GM19463 (cell line): ENCODE data around the gene PPP1R27.

ENCODE experiments used
- ATAC-seq: cut with Tn5 transposase; IDR thresholded peaks from one replicate; pipeline ENCODE4 v1.9.1; 2021; ENCODE audit warnings: mild to moderate bottlenecking, moderate library complexity; ENCODE audit not compliant: unreplicated experiment

The PPP1R27 gene

DNA sequence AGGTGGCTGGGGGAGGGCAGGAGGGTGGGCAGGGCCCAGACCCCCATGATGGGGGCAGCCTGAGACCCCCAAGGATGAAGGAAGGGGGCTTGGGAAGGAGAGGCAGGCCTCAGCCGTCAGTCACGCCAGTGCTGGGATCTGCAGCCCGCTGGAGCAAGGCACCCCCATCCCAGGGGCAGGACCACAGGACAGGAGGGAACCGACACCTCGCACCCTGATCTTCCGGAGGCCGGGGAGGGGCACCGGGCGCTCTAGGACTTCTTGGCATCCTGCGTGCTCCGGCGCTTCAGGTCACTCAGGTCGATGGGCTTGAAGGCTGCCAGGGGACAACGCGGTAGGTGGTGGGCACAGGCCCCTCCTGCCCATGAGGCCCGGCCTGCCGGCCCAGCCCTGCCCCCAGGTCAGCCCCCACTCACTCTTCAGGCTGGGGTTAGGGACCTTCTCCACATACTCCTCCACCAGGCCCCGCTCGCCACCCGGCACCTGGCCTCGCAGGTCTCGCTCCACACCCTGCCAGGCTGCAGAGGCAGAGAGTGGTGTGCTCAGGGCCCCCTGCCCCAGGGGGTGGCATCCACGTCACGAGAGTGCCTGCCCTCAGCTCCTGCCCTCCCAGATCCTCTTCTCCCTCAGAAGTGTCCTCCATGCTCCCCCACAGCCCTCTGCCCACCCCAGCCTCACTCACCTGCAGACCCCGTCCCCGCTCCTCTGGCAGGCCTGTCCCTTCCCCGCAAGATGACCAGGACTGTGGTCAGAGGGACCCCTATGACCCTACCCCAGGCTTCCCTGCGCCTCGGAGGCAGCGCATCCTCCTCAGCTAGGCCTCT is 11.6 kb downstream of the PPP1R27 start:
- no peak for ATAC-seq

DNA sequence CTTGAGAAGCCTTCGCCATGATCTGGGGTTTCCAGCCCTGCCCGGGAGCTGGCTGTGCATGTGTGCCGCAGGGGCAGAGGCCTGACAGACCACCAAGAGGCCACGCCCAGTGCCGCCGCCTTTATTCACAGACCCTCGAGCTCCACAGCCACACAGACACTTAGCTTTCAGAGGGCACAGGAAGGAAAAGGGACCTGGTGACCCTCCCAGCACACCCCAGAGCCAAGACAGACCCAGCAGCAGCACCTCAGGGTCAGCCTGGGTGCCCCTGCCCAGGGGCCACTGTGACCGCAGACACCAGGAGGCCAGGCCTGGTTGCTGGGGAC is 12.6 kb downstream of the PPP1R27 start:
- ATAC-seq: no peak

DNA sequence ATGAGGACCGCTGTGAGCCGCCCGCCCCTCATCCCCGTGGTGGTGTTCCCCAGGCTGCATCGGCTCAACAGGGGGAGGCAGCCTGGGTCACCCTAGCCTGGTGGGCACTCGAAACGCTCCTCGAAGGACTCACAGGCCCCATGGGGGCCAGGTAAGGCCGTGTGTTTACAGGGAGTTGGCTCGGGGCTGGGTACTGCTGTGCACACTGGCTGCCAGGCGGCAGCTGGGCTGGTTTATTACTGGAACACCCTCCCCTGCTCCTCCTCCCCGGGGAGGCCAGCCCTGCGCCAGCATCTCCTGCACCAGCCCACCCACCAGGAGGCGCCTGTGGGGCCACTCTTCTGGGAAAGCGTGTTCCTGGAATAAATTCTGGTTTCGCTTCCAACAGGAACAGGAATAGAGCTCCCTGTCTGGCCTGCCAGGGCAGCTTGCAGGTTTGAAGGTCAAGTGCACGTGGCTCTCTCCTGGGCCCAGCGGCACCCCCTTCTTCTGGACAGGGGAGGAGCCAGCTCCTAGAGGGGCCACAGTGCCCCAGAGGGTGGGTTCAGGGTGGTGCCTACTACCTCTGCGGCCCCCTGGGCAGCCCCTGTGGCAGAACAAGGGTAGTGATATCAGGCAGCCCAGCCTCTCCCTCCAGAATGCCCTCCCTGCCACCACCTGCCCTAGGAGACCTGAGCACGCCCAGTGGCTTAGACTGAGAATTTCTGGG is 13.1 kb downstream of the PPP1R27 start:
- ATAC-seq: no peak

DNA sequence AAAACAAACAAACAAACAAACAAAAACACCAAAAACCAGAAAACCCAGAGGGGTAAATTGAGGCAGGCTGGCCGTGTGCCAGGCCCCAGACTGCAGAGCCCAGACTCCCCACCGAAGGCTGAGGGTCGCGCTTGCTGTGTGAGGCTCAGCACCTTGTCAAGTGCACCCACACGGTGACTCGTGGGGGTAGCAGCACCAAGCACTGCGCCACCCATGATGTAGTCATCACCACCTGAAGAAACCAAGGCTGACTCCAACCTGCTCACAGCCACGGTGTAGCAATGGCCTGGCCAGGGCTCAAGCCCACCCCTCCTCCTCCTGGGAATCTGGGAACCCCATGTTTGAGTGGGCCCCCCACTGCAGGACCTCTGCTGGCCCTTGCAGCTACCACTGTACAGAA is 13.7 kb downstream of the PPP1R27 start:
- ATAC-seq: no peak

DNA sequence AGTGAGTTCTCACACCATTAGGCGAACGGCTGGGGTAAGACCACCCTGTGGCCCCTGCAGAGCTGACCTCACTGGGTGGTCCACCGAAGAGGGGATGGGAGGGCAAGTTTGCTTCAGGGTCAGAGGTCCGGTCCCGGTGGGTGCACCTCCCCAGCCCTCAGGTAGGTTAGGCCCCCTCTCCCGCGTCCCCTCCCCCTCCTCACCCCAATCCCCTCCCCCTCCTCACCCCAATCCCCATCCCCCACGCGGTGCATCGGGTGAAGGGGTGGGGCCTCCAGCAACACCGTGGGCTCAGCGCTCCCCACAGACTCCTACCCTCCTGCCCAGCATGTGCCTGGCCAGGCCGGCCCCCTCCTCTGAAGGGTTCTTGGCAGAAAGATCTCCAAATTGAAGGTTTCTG is 15.1 kb downstream of the PPP1R27 start:
- ATAC-seq: no peak

DNA sequence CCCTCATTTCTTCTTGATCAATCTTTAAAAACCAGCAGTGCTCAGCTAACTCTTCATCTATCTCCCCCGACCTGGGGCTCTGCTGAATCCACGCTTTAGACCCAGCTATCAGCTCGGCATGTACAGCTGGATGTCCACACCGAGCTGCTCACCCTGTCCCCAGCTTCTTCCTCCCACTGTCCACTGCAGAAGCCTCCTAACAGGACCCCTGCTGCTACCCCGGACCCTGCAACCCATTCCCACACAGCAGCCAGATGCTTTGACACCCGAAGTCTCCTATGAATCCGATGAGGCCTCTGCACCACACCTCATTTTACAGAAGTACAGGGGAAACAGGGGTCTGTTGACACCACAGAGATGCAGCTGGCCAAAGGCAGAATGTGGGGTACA is 17.1 kb downstream of the PPP1R27 start:
- ATAC-seq: no peak

DNA sequence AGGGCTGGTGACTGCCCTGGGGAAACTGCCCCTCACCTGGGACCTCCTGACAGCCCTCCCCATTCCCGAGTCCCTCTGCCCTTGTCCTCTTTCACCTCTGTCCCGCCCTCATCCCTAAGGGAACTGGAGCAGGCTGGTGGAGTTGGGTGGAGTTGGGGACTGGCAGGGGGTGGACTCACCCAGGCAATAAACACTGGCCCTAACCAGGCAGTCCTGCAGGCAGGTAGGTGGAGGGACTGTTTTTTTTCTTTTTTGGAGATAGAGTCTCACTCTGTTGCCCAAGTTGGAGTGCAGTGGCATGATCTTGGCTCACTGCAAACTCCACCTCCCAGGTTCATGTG is 19.2 kb downstream of the PPP1R27 start:
- no peak for ATAC-seq

DNA sequence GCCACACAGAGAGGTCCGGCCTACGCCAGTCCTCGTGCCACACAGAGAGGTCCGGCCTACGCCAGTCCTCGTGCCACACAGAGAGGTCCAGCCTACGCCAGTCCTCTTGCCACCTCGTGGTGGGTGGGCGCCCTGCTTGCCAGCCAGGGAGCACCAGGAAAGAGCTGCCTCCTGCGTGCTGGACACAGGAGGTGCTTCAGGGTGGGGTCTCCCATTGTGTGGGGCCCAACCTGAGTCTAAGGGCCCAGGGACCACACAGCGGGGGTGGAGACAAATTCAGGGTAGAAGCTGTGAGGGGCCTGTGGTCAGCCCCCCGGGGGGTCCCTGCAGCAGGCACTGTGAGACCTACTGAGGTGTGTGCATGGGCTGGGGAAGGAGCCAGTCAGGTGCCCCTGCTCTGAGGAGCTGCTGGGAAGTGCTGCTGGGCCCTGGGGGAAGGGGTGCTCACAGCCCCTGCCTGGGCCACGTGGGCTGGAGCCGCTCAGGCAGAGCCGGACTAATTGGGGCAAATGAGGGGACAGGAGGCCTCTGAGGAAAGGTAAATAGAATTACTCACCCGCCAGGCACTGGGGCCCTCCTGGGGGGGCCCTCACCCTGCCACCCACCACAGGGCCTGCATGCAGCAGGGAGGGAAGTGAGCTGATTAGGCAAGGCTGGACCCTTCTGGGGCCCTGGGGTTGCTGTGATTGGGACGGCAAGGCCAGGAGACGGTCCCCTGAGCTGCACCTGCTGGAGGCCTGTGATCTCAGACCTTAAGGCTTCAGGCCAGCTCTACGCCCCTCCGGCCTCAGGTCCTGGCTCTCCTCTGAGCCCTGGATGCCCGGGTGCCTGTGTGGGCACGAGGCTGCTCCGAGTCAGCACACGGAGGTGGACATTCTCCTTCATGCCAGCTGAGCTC is 19.9 kb downstream of the PPP1R27 start:
- no peak for ATAC-seq

DNA sequence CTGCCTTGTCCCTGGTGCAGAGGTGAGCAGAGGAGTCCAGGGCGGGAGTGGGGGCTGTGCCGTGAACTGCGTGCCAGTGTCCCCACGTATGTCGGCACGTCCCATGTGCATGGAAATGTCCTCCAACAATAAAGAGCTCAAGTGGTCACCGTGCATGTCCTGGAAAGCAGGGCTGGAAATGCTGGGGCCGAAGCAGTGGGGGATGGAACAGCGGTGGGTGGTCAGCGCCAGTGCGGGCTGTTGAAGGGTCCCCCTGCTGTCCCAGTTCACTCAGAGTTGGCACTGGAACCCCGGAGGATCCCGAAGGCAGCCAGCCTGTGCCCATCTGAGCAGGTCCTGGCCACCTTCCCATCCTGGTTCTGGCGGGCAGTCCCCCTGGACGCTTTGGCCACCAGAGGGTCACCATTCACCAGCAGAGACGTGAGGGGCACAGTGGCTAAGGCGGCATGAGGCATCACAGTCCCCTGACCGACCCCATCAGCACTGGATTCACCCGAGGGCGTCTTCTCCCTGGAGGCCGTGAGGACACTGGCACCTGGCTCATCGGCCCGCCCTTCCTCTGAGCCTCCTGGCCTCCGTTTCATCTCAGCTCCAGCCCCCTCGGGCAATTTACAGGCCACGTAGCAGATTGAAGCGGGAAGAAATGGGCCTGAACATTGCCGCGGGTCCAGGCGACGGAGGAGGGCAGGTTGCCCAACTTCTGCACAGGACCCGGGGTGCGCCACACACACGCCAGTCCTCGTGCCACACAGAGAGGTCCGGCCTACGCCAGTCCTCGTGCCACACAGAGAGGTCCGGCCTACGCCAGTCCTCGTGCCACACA is 20.8 kb downstream of the PPP1R27 start:
- no peak for ATAC-seq

DNA sequence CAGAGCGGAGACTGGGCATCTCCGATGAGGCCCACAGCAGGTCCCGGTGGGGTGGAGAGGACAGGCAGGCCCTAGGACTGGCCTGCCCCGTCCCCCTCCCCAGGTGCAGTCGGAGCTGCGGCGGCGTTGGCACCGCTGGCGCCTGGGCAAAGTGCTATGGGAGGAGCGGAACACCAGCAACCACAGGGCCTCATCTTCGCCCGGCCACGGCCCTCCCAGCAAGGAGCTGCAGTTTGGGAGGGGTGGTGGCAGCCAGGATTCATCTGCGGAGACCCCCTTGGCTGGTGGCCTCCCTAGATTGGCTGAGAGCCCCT is 21.5 kb downstream of the PPP1R27 start:
- ATAC-seq: no peak

DNA sequence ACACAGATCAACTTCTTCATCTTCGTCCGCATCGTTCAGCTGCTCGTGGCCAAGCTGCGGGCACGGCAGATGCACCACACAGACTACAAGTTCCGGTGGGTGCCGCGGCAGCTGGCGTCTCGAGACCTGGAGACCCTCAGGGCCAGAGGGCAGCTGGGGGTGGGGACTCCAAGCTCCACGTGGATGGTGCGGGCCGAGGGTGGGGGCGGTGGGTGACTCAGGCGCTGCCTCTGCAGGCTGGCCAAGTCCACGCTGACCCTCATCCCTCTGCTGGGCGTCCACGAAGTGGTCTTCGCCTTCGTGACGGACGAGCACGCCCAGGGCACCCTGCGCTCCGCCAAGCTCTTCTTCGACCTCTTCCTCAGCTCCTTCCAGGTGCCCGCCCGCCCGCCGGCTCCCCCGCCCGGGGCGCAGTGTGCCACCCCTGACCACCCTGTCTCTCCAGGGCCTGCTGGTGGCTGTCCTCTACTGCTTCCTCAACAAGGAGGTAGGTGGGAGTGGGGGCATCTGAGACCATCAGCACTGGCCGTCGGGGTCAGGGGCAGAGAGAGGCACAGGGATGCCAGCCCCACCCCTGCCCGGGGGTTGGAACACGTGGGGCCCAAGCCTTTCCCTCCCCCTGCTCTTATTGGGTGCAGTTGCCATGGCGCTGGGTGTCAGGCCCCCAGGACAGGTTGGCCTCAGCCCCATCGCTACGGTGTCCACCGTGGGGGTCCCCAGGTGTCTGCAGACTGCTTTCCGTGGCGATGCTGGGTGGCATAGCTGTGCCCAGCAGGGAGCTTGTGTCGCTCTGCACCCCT is 22.1 kb downstream of the PPP1R27 start:
- ATAC-seq: no peak

DNA sequence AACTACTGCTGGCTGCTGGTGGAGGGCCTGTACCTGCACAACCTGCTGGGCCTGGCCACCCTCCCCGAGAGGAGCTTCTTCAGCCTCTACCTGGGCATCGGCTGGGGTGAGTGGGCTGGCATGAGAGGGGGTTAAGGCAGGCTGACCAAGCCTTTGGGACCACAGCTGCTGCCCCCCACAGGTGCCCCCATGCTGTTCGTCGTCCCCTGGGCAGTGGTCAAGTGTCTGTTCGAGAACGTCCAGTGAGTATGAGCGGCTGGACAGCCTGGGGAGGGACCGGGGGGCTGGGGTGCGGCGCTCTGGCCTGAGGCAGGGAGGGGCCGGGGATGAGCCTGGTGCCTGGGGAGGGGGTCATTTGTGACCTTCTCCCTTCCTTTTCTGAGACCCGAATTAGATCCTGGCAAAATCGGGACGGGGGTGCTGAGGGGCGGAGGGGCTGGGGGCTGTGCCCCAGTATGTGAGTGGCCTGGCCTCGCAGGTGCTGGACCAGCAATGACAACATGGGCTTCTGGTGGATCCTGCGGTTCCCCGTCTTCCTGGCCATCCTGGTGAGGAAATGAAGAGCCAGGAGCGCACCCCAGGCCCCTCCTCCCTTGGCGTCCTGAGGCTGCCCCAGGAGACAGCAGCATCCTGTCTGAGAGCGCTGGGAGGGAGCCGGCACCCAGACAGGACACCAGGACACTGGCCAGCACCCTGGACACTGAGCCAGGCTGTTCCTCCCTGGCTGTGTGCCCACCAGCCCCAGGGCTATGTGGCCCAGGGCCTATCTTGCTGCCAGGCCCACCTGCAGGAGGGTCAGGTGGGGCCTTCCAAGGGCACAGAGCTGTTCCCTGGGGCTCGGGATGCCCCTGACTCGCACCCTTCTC is 22.9 kb downstream of the PPP1R27 start:
- ATAC-seq: no peak

DNA sequence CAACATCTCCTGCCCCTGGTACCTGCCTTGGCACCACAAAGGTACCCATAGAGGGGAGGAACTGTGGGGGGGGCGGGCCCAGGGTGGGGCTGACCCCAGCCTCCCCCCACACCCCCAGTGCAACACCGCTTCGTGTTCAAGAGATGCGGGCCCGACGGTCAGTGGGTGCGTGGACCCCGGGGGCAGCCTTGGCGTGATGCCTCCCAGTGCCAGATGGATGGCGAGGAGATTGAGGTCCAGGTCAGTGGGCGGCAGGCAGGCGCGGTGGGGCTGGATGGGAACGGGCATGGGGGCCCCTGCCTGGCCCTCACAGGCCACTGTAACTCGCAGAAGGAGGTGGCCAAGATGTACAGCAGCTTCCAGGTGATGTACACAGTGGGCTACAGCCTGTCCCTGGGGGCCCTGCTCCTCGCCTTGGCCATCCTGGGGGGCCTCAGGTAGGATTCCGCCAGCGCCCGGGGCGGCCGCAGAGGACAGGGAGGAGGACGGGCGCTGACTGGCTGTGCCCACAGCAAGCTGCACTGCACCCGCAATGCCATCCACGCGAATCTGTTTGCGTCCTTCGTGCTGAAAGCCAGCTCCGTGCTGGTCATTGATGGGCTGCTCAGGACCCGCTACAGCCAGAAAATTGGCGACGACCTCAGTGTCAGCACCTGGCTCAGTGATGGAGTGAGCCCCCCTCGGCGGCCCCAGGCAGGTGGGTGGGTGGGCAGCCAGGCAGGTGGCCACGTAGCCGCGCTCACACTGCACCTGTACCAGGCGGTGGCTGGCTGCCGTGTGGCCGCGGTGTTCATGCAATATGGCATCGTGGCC is 23.8 kb downstream of the PPP1R27 start:
- no peak for ATAC-seq

DNA sequence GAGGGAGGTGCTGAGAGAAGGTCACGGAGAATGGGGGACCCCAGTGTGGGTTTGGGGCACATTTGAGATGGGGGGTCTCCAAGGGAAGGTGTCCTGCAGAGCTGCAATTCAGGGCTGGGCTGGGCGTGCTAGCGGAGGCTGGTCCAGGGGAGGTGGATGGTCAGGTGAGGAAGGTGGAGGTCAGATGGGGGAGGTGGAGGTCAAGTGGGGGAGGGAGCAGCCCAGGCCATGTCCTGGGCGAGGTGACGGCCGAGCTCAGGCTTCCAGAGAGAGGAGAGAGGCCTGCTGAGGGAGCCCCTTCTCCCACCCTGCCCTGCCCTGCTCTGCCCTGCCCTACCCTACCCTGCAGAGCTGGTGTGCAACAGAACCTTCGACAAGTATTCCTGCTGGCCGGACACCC is 24.4 kb downstream of the PPP1R27 start:
- no peak for ATAC-seq

DNA sequence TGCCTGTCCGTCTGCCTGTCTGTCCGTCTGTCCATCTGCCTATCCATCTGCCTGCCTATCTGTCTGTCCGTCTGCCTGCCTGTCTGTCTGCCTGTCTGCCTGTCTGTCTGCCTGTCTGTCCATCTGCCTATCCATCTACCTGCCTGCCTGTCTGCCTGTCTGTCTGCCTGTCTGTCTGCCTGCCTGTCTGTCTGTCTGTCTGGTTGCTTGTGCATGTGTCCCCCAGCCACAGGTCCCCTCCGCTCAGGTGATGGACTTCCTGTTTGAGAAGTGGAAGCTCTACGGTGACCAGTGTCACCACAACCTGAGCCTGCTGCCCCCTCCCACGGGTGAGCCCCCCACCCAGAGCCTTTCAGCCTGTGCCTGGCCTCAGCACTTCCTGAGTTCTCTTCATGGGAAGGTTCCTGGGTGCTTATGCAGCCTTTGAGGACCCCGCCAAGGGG is 25.3 kb downstream of the PPP1R27 start:
- no peak for ATAC-seq

DNA sequence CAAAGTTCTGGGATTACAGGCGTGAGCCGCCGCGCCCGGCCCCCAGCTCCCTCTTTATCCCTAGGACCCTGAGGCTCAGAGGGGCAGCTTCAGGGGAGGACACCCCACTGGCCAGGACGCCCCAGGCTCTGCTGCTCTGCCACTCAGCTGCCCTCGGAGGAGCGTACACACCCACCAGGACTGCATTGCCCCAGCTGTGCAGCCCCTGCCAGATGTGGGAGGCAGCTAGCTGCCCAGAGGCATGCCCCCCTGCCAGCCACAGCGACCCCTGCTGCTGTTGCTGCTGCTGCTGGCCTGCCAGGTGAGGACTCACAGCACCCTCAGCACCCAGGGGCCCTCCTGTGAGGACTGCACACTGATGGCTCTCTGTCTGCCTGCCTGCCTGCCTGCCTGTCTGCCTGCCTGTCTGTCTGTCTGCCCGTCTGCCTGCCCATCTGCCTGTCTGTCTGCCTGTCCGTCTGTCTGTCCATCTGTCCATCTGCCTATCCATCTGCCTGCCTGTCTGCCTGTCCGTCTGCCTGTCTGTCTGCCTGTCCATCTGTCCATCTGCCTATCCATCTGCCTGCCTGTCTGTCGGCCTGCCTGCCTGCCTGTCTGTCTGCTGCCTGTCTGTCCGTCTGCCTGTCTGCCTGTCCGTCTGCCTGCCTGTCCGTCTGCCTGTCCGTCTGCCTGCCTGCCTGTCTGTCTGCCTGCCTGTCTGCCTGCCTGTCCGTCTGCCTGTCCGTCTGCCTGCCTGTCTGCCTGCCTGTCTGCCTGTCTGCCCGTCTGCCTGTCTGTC is 25.9 kb downstream of the PPP1R27 start:
- ATAC-seq: no peak

DNA sequence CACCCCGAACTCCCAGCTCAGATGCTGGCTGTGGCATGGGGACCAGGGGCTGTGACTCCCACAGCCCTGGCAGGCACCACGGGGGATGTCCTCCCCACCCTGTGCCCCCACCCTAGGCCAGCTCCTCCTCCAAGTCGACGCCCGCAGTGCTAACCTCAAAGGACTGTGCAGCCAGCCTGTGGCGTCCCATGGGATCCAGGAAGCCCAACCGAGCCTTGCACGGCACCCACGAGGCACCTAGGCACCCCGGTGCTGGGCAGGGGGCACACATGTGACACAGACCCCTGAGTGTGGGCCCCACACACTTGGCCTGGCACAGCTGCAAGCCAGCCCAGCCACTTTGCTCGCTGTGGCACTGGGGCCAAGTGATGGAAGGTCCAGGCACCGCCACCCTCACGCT is 27.0 kb downstream of the PPP1R27 start:
- no peak for ATAC-seq
